NCI-H2081 (cell line): ENCODE data around the gene PTS.

Experiments used
- DNase-seq, 2 experiments: peaks; one replicate each; lab custom pipeline; 2025; lab: John Stamatoyannopoulos, UW

PTS gene

DNA sequence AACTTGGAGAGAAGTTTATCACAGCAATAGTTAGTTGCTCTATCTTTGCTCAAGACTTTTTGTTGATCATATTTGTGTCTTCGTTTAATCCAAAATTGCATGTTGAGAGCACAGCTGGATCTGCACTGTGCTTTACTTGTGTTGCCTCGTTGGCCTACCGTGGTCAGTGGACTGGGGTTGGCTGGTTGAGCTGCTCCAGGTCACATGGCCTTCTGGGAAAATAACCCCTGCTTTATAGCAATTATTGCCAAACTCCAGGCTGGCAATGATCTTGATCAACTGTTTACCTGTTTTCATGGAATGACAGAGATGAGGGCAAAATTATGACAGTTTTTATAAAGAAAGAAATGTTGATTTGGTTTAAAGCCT is 40.2 kb downstream of the PTS start:
- DNase-seq = no peak

GRCh38 chr11:112267188-112267591 is 41.0 kb downstream of the PTS start:
- no peak for DNase-seq

- no peak for DNase-seq
Measured at GRCh38 chr11:112268406-112268805, 42.2 kb downstream of the PTS start.

GRCh38 chr11:112269139-112269538 is 42.9 kb downstream of the PTS start:
- DNase-seq = no peak

- DNase-seq = no peak
Measured at GRCh38 chr11:112270551-112271180, 44.4 kb downstream of the PTS start.

GRCh38 chr11:112271242-112271641 is 45.0 kb downstream of the PTS start:
- no peak for DNase-seq

GRCh38 chr11:112273066-112273465 is 46.8 kb downstream of the PTS start:
- DNase-seq = no peak

DNA sequence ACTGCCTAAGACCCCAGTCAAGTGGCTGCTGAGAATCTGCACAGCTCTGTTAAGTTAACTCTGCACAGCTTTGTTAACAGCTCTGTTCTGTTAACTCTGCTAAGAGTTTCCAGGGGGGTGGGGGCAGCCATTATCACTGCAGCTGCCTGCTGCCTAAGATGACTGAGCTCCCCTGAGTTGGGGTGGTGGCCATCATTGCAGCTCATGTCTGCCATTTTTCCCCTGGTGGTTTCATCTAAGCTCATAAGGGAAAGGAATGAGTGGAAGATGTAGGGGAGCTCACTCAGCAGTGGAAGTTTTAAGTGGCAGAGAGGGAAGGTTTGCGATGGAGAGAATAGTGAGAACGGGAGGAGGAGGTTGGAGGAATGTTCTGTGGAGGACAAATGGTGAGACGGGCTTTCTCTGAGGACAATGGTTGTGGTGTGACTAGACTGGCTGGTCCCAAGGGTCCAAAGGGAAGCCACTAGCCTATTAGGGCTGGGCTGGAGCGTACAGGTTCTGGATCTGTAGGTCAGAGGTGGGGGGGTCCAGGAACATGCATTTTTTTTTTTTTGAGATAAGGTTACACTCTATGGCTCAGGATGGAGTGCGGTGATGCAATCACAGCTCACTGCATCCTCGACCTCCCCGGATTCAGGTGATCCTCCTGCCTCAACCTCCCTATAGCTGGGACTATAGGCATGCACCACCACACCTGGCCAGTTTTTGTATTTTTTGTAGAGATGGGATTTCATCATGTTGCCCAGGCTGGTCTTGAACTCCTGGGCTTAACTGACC is 48.0 kb downstream of the PTS start:
- no peak for DNase-seq

GRCh38 chr11:112277029-112277428 is 50.8 kb downstream of the PTS start:
- no peak for DNase-seq

DNA sequence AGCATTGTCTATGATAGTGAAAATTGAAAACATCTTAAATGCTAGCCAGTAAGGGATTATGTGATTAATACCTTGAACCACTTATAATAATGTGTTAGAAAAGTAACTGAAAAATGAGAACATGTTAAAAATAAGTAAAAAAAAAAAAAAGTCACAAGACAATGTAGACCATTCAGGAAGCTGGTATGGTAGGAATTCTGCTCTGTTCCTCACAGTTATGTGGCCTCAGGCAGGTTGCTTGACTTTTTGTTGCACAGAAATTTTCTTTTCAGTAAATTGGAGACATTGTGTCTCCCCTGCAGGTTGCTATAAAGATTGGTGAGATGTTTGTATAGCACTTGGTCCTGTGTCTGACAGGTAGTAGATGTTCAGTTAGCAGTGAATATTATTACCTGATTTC is 51.7 kb downstream of the PTS start:
- no peak for DNase-seq

- no peak for DNase-seq
Measured at GRCh38 chr11:112278803-112279202, 52.6 kb downstream of the PTS start.

DNA sequence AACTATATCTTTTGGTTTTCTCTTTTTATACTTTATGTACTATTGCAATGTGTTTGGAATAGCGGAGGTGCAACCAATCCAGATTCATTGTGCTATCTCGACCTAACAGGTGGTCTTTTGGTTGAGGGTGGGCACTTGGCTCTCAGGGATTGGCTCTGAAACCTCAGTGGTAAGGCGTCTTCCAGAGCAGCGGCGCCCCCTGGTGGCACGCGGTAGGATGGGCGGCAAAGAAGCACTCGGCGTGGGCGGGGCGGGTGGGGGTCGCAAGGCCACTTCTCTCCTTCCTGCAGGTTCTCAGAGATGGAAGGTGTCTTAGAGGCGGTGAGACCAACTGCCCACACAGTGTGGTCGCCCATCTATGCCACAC is 53.7 kb downstream of the PTS start:
- peak; percentile 63 to 68 for DNase-seq

DNA sequence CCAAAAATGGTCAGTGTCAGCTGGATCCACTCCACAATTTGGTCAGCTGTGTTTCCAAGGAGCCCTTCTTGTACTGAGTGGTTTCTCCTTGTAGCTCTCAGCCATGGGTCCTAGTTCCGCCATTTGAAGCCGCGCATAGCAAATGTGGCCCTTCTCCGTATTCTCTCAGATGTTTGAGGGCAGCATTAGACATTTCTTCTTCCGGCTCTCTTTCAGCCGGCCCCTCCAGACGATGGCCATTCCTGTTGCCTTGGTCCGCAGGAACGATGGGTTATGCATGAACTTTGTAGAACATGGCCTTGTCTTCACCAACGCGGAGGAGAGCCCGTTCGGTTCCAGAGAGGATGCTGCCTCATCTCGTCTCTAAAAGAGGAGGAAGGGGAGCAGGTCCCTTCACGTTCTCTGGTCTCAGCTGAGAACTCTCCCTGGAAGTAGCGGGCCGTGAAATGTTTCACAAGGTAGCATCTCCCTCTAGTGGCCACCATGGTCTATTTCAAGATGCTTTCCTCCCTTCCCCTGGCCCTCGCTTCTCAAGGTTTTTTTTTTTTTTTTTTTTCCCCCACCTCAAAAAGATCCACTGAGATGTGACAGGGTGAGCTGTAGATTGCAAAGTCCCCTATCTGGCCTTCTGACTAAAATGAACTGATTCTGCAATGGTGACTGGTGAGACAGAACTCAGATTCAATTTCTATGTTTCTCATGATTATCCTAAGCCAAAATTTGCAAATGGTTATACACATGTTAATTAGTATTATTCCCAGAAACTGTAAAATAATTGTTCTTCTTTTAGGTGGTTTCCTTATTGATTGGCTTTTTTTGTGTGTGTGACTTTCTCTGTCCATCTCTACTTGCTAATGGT is 54.3 kb downstream of the PTS start:
- peak; percentile 86 to 88 for DNase-seq

- DNase-seq = peak in 1 of 2 experiments; percentile 16
Measured at GRCh38 chr11:112281726-112282125, 55.5 kb downstream of the PTS start.
